Measurements from ENCODE around the gene RABEP2.

DNA sequence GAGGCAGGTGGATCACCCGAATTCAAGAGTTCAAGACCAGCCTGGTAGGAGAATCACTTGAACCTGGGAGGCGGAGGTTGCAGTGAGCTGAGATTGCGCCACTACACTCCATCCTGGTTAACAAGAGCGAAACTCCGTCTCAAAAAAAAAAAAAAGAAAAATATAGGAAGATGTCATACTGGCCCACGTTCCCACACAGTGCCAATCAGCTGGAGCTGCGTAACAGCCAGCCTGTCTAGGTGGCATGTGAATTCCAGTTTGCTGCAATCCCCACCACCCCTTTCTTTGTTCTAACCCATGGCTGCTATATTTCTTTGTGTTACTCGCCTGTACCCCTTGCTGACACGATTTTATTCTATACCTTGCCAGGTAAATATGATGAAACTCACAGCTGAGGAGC is 33.2 kb upstream of the RABEP2 start:
- TF ChIP-seq, protein P1, sequence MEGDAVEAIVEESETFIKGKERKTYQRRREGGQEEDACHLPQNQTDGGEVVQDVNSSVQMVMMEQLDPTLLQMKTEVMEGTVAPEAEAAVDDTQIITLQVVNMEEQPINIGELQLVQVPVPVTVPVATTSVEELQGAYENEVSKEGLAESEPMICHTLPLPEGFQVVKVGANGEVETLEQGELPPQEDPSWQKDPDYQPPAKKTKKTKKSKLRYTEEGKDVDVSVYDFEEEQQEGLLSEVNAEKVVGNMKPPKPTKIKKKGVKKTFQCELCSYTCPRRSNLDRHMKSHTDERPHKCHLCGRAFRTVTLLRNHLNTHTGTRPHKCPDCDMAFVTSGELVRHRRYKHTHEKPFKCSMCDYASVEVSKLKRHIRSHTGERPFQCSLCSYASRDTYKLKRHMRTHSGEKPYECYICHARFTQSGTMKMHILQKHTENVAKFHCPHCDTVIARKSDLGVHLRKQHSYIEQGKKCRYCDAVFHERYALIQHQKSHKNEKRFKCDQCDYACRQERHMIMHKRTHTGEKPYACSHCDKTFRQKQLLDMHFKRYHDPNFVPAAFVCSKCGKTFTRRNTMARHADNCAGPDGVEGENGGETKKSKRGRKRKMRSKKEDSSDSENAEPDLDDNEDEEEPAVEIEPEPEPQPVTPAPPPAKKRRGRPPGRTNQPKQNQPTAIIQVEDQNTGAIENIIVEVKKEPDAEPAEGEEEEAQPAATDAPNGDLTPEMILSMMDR (IDR thresholded peaks at IDR 0.05) = no peak
- TF ChIP-seq POLR2A (IDR thresholded peaks at IDR 0.05) (no peak), POLR2AphosphoS5 (IDR thresholded peaks at IDR 0.05) (no peak), EP300 (IDR thresholded peaks at IDR 0.05) (no peak)

All from gastroesophageal sphincter (tissue), 3 donors.